Tibial artery (tissue), 4 donors: ENCODE data around the gene AP2A2.

ENCODE experiments used
- DNase-seq, 2 donors: peaks; one replicate each; pipeline ENCODE4 v3.0.0-alpha.2; 2019
- H3K27ac ChIP-seq, 2 donors: fragments of 200-600 bp; sonication (generic) in 1 of 2; 1 replicate in 1 of 2; 2 replicates in 1 of 2; pipeline ENCODE4 v1.5.1; 2018 to 2019; ENCODE audit warnings: mild to moderate bottlenecking in 1 of 2
- H3K27me3 ChIP-seq, 2 donors: fragments of 200-600 bp; sonication (generic) in 1 of 2; one replicate each; pipeline versions ENCODE4 v1.5.1 to v1.6.0; 2016 to 2019
- H3K36me3 ChIP-seq, 3 donors: fragments of 200-600 bp; sonication (generic) in 2 of 3; one replicate each; pipeline ENCODE4 v1.5.1; 2016 to 2019; ENCODE audit warnings: mild to moderate bottlenecking in 2 of 3
- H3K4me1 ChIP-seq, 4 donors: fragments of 200-600 bp; sonication (generic) in 2 of 4; 1 replicate in 3 of 4; 2 replicates in 1 of 4; pipeline ENCODE4 v1.5.1; 2016 to 2019
- H3K4me3 ChIP-seq, 2 donors: fragments of 200-600 bp; sonication (generic) in 1 of 2; 1 replicate in 1 of 2; 2 replicates in 1 of 2; pipeline ENCODE4 v1.5.1; 2018 to 2019; ENCODE audit warnings: mild to moderate bottlenecking in 2 of 2
- H3K9me3 ChIP-seq, 3 donors: fragments of 200-600 bp; sonication (generic) in 1 of 3; one replicate each; pipeline ENCODE4 v1.5.1; 2016 to 2019
- intact Hi-C: fragments of 100-400 bp; cut with DNase I; formaldehyde crosslinking; loops from one replicate; pipeline ENCODE4 v1.15.0; 2023; ENCODE audit warnings: low total_unique reads
- TF ChIP-seq, protein P1 (sequence below), 2 experiments: fragments of 200-600 bp in 1 of 2; fragments of 450-650 bp in 1 of 2; IDR thresholded peaks; one replicate each; pipeline ENCODE4 v1.5.1; 2017 to 2019; ENCODE audit warnings: antibody characterized with exemption in 2 of 2, mild to moderate bottlenecking in 1 of 2, moderate library complexity in 1 of 2

AP2A2 gene

DNA sequence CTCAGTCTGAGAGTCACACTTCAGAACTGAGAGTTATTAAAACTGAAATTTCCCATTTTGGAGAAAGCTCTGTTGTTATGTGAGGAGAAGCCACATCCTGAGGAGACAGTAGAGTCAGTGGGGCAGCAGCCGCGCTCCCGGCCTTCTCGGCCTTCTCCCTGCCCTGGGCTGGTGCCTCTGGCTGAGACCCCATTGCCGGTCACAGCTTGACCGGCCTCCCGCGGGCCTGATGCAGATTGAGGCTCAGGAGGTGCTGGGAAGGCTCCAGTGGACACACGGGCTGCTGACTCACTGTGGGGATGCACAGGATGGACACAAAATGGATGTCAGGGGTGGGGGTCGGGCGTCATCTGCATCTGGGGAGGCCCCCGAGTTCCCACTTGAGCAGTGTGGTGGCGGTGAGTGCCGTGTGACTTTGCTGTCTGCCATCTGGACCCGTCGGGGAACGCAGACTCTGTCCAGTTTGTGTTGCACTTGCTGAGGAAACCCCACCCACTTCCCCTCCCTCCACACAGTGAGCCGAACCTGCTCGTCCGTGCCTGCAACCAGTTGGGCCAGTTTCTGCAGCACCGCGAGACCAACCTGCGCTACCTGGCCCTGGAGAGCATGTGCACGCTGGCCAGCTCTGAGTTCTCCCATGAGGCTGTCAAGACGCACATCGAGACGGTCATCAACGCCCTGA is 60.7 kb downstream of the AP2A2 start:
- H3K36me3 ChIP-seq, result peaks cover 54 to 87% (median 75%) of the 10 kb centered on the region in 3 donors
- intact Hi-C loops, result no loop called here
- no peaks in the 10 kb centered on the region for H3K27me3 ChIP-seq
- TF ChIP-seq, protein P1, sequence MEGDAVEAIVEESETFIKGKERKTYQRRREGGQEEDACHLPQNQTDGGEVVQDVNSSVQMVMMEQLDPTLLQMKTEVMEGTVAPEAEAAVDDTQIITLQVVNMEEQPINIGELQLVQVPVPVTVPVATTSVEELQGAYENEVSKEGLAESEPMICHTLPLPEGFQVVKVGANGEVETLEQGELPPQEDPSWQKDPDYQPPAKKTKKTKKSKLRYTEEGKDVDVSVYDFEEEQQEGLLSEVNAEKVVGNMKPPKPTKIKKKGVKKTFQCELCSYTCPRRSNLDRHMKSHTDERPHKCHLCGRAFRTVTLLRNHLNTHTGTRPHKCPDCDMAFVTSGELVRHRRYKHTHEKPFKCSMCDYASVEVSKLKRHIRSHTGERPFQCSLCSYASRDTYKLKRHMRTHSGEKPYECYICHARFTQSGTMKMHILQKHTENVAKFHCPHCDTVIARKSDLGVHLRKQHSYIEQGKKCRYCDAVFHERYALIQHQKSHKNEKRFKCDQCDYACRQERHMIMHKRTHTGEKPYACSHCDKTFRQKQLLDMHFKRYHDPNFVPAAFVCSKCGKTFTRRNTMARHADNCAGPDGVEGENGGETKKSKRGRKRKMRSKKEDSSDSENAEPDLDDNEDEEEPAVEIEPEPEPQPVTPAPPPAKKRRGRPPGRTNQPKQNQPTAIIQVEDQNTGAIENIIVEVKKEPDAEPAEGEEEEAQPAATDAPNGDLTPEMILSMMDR (IDR thresholded peaks at IDR 0.05), result no peak
- no peak overlapping the region for H3K4me3 ChIP-seq
- no peaks in the 10 kb centered on the region for H3K9me3 ChIP-seq
- no peak for DNase-seq
- H3K4me1 ChIP-seq, result peaks cover 0 to 8% (median under 1%) of the 10 kb centered on the region in 4 donors
- no peak overlapping the region for H3K27ac ChIP-seq

DNA sequence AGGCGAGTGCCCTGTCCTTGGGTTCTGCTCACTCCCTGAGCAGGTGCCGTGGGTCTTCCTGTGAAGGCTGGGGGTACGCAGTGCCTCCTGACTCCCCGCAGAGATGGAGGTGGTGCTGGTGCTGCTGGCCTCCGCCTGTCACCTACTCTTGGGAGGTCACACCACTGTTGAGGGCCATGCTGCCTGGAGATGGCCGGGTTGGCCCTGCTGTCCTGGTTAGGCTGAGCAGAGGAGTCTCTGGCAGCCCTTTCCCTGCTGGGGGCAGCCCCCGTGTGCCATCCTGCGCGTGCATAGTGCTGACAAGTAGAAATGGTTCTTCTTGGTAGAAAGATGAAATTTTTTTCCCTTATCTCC is 61.3 kb downstream of the AP2A2 start:
- H3K27ac ChIP-seq, result no peak overlapping the region
- TF ChIP-seq, protein P1 (IDR thresholded peaks at IDR 0.05), result no peak

DNA sequence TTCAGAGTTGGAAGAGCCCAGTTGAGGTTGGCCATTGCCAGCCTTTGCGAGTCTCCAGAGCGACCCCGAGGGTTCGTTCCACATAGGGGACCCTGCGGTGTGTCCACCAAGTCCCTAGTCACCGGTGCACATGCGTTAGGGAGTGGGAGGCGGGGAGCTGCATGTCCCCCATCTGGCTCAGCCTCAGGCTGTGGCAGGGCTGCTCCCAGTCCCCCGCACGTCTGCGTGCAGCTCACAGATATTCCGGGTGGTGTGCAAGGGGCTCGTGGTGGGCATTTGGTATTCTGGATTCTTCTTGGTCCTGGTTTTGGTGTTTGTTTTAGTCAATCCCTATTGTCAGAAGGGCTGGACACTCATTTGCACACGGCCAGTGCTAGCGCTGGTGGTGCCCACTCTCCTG is 62.0 kb downstream of the AP2A2 start:
- intact Hi-C loops, result no loop called here
- H3K36me3 ChIP-seq, result peaks cover 62 to 91% (median 76%) of the 10 kb centered on the region in 3 donors
- DNase-seq, result no peak
- H3K4me1 ChIP-seq, result peaks cover 0 to 6% (median 0%) of the 10 kb centered on the region in 4 donors
- no peak overlapping the region for H3K4me3 ChIP-seq
- H3K9me3 ChIP-seq, result no peaks in the 10 kb centered on the region
- TF ChIP-seq, protein P1 (IDR thresholded peaks at IDR 0.05), result no peak
- H3K27me3 ChIP-seq, result no peaks in the 10 kb centered on the region
- H3K27ac ChIP-seq, result no peak overlapping the region

More for the DNA sequence above, 61.3 kb downstream of the AP2A2 start:
- peaks cover 55 to 87% (median 71%) of the 10 kb centered on the region in 3 donors for H3K36me3 ChIP-seq
- H3K4me3 ChIP-seq, result no peak overlapping the region
- peaks cover 0 to 6% (median 0%) of the 10 kb centered on the region in 4 donors for H3K4me1 ChIP-seq
- H3K9me3 ChIP-seq, result no peaks in the 10 kb centered on the region
- DNase-seq, result no peak
- intact Hi-C loops, result no loop called here
- no peaks in the 10 kb centered on the region for H3K27me3 ChIP-seq

DNA sequence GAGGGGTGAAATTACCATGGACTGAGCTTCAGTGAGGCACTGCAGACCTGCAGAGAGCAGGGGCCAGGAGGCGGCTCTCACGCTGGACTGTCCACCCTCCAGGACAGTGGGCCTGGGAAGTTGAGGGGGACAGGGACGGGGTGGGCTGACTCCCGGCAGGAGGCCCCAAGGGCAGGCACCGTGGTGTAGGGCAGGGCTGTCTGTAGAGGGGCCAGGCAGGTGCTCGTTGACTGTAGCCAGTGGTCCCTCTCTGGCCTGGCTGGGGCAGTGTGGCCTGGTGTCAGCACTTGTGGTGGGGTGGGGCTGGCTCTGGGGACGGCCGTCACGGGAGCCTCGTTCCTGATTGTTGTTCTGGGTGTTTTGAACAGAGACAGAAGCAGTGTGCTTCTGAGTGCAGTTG is 64.4 kb downstream of the AP2A2 start:
- TF ChIP-seq, protein P1 (IDR thresholded peaks at IDR 0.05), result no peak
- H3K36me3 ChIP-seq, result peaks cover 76 to 100% (median 83%) of the 10 kb centered on the region in 3 donors
- H3K4me1 ChIP-seq, result peaks cover 0 to 6% (median 0%) of the 10 kb centered on the region in 4 donors
- H3K4me3 ChIP-seq, result no peak overlapping the region
- DNase-seq, result no peak
- no peak overlapping the region for H3K27ac ChIP-seq
- no peaks in the 10 kb centered on the region for H3K27me3 ChIP-seq
- H3K9me3 ChIP-seq, result no peaks in the 10 kb centered on the region
- intact Hi-C loops, result no loop called here

DNA sequence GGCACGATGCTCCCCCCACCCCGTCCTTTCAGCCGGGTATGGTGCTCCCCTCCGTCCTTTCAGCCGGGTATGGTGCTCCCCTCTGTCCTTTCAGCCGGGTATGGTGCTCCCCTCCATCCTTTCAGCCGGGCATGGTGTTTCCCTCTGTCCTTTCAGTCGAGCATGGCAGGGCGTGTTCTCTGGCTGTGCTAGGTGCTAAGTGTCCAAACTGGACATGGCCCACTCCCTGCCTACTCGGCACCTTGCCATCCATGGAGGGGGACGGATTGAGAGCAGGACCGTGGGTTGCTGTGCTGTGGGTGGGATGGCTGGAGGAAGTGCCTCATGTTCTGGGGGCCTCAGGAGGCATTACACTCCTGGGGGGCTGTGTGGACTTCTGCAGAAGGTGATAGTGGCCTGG is 65.4 kb downstream of the AP2A2 start:
- H3K4me1 ChIP-seq, result peaks cover 0 to 5% (median 0%) of the 10 kb centered on the region in 4 donors
- no peak overlapping the region for H3K27ac ChIP-seq
- H3K4me3 ChIP-seq, result no peak overlapping the region
- TF ChIP-seq, protein P1 (IDR thresholded peaks at IDR 0.05), result no peak
- intact Hi-C loops, result no loop called here
- H3K36me3 ChIP-seq, result peaks cover 69 to 98% (median 82%) of the 10 kb centered on the region in 3 donors
- DNase-seq, result no peak
- H3K27me3 ChIP-seq, result no peaks in the 10 kb centered on the region
- no peaks in the 10 kb centered on the region for H3K9me3 ChIP-seq
